Peyer's patch (tissue), 4 donors: ENCODE results near the gene CD40.

ENCODE experiments used
- POLR2A ChIP-seq, 2 donors: fragments of 450-650 bp; IDR thresholded peaks; one replicate each; pipeline ENCODE4 v1.5.1; 2017; ENCODE audit warnings: antibody characterized with exemption in 2 of 2, mild to moderate bottlenecking in 2 of 2, moderate library complexity in 2 of 2
- TF ChIP-seq, protein P1 (sequence below), 6 experiments: fragments of 450-650 bp in 4 of 6; fragments of 200-600 bp in 2 of 6; sonication (generic) in 1 of 6; IDR thresholded peaks; one replicate each; pipeline ENCODE4 v1.5.1; 2017 to 2019; ENCODE audit warnings: antibody characterized with exemption in 6 of 6, mild to moderate bottlenecking in 3 of 6, moderate library complexity in 1 of 6

DNA sequence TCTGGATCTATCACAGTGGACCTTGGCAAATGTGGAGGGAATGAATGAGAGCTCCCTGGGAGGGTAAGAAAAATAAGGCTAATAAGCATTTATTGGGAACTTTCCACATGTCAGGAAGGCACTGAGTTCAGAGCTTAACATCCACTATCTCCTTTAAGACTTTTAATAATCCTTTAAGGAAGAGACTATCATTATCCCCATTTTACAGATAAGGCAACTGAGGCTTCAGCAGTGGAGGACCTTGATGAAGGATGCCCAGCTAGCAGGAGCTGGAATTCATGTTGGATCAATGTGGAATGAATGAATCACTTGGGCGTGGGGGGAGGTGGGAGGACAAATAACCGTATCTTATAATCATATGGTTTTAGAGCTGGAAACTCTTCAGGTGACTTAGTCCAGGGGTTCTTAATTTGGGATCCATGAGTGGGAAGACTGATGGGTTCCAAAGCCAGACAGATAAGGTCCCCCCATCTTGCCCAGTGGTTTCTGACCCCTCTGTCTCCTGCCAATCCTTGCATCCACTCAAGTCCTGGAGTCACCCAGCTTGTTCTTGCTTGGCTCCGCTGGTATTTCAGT, 54.9 kb downstream of the CD40 start:
- TF ChIP-seq, protein P1, sequence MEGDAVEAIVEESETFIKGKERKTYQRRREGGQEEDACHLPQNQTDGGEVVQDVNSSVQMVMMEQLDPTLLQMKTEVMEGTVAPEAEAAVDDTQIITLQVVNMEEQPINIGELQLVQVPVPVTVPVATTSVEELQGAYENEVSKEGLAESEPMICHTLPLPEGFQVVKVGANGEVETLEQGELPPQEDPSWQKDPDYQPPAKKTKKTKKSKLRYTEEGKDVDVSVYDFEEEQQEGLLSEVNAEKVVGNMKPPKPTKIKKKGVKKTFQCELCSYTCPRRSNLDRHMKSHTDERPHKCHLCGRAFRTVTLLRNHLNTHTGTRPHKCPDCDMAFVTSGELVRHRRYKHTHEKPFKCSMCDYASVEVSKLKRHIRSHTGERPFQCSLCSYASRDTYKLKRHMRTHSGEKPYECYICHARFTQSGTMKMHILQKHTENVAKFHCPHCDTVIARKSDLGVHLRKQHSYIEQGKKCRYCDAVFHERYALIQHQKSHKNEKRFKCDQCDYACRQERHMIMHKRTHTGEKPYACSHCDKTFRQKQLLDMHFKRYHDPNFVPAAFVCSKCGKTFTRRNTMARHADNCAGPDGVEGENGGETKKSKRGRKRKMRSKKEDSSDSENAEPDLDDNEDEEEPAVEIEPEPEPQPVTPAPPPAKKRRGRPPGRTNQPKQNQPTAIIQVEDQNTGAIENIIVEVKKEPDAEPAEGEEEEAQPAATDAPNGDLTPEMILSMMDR (IDR thresholded peaks at IDR 0.05) = no peak
- no peak for TF ChIP-seq POLR2A (IDR thresholded peaks at IDR 0.05)
